Choroid plexus epithelial cell (primary cell): ENCODE results near the gene DYRK1B.

Source experiments
- DNase-seq: peaks from one replicate; pipeline ENCODE4 v3.0.0-alpha.2; 2010; ENCODE audit warnings: low read depth
- H3K4me3 ChIP-seq: 2 replicates; pipeline ENCODE4 v1.5.1; 2011; ENCODE audit warnings: low read depth, mild to moderate bottlenecking, control low read depth, low read length, moderate library complexity
- CTCF ChIP-seq: conservative IDR thresholded peaks from 2 replicates; pipeline ENCODE4 v1.5.1; 2011; ENCODE audit warnings: low read depth, mild to moderate bottlenecking, control low read depth, inconsistent platforms, low read length, moderate library complexity

The DYRK1B gene

GRCh38 chr19:39825093-39825463, 8.9 kb downstream of the DYRK1B start:
- TF ChIP-seq CTCF, result no peak
- no peak overlapping the region for H3K4me3 ChIP-seq
- no peak for DNase-seq

GRCh38 chr19:39824143-39825092, 9.5 kb downstream of the DYRK1B start:
- peak overlapping the region; percentile 82 for H3K4me3 ChIP-seq
- DNase-seq, result peak; percentile 97
- no peak for TF ChIP-seq CTCF

GRCh38 chr19:39823686-39824085, 10.3 kb downstream of the DYRK1B start:
- DNase-seq, result no peak
- TF ChIP-seq CTCF, result no peak
- peak overlapping the region; percentile 82 for H3K4me3 ChIP-seq

- no peak overlapping the region for H3K4me3 ChIP-seq
- no peak for DNase-seq
- no peak for TF ChIP-seq CTCF
These were observed 13.3 kb downstream of the DYRK1B start for GRCh38 chr19:39820696-39821095.

- no peak for DNase-seq
- H3K4me3 ChIP-seq, result no peak overlapping the region
- TF ChIP-seq CTCF, result no peak
These were observed 14.2 kb downstream of the DYRK1B start for GRCh38 chr19:39819786-39820185.

- no peak for TF ChIP-seq CTCF
- no peak overlapping the region for H3K4me3 ChIP-seq
- DNase-seq, result no peak
These were observed 15.3 kb downstream of the DYRK1B start for GRCh38 chr19:39818626-39819097.
